Measurements from ENCODE around the gene HACD3. TPM values are rescaled to one million over a fixed set of nuclear protein-coding genes. Genes with fewer than 3 reads are reported as not detected.

HACD3 gene
- total and polyA plus RNA-seq, 2 of the 13 experiments (the other 11 are each of a cell fraction or from before 2014, with no cell fraction given), result 73.6 to 161 TPM

DNA sequence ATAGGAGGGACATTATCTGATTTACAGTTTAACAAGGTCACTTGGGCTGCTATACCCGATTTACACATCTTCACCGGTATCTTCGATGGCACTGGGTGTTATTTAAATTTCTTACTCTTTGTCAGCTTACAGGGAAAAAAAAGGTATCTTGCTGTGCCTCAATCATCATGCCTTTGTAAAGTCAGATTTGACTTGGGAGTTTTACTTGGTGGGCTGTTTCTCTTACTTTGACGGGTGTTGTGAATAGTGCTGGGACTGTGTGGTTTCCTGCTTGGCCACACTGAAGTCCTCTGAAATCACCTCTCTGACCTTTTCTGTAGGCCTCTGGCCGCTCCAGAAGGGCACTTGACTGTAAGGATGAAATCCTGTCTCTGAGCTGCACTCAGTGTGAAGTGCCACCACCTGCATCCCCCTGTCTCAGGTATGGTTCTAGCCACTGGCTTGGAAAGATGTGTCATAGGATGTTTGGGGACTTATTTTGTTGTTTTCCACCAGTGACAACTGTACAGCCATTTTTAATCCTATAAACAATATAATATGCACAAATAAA is 88.4 kb downstream of the HACD3 start:
- Histone ChIP-seq H3K36me3 (replicated peaks in 1 of 2; ENCODE audit: control insufficient read depth in 1 of 2, insufficient read depth in 2 of 2, low read length in 2 of 2) (0 out of 5 replicates have a peak, but pooled peaks cover 2 to 3% of the 10 kb centered on the region in 2 experiments), H3K27me3 (ENCODE audit: control insufficient read depth in 1 of 2, insufficient read depth in 2 of 2, low read length in 2 of 2) (no peaks in the 10 kb centered on the region), H3K79me2 (ENCODE audit: insufficient read depth, low read length) (no peaks in the 10 kb centered on the region), H3K9me3 (ENCODE audit: low read length) (no peaks in the 10 kb centered on the region), H3K4me1 (ENCODE audit: insufficient read depth, low read length) (peaks cover 4% of the 10 kb centered on the region), H3K27ac (ENCODE audit: extremely low read length, insufficient read depth, low read length) (no peak overlapping the region), H3K9ac (ENCODE audit: insufficient read depth, low read depth, low read length) (no peak overlapping the region), H3K4me2 (ENCODE audit: low read depth, low read length) (no peak overlapping the region), H4K20me1 (ENCODE audit: insufficient read depth, low read length) (no peaks in the 10 kb centered on the region), H3K4me3 (replicated peaks in 1 of 3; ENCODE audit: insufficient read depth in 1 of 3, low read depth in 2 of 3, low read length in 3 of 3) (no peak overlapping the region), H2AFZ (ENCODE audit: low read length) (no peak overlapping the region)
- no TSS peak for BruUV-seq (replicated peaks)
- DNase-seq (ENCODE audit: low spot score) (no peak), FAIRE-seq (no peak), ATAC-seq (no peak)
- 90% methylated on average over 5 of the region's 5 CpGs for WGBS (ENCODE audit: low lambda C conversion rate)
- TF ChIP-seq BORCS8-MEF2B (CRISPR knock-in tag; IDR thresholded peaks at IDR 0.05) (no peak), ZNF792 (CRISPR knock-in tag; IDR thresholded peaks at IDR 0.05) (no peak), STAT6 (CRISPR knock-in tag; IDR thresholded peaks at IDR 0.05; ENCODE audit: borderline replicate concordance) (no peak), ZNF557 (CRISPR knock-in tag; IDR thresholded peaks at IDR 0.05) (no peak), KAT8 (CRISPR knock-in tag; IDR thresholded peaks at IDR 0.05) (no peak), SIN3A (IDR thresholded peaks at IDR 0.05; ENCODE audit: borderline replicate concordance, low read depth, low read length) (no peak), ZSCAN31 (CRISPR knock-in tag; IDR thresholded peaks at IDR 0.05; ENCODE audit: low read depth) (no peak), ZMYM2 (CRISPR knock-in tag; IDR thresholded peaks at IDR 0.05) (no peak), HNF4A (CRISPR knock-in tag; IDR thresholded peaks at IDR 0.05) (no peak), AKAP8 (CRISPR knock-in tag; IDR thresholded peaks at IDR 0.05) (no peak), JUN (CRISPR knock-in tag; IDR thresholded peaks at IDR 0.05) (no peak), ZNF460 (CRISPR knock-in tag; IDR thresholded peaks at IDR 0.05; ENCODE audit: borderline replicate concordance) (no peak)
- TF ChIP-seq, protein P1, sequence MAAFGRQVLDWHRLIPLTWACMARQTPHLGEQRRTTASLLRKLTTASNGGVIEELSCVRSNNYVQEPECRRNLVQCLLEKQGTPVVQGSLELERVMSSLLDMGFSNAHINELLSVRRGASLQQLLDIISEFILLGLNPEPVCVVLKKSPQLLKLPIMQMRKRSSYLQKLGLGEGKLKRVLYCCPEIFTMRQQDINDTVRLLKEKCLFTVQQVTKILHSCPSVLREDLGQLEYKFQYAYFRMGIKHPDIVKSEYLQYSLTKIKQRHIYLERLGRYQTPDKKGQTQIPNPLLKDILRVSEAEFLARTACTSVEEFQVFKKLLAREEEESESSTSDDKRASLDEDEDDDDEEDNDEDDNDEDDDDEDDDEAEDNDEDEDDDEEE (CRISPR knock-in tag; IDR thresholded peaks at IDR 0.05), result no peak
- TF ChIP-seq, protein P2, sequence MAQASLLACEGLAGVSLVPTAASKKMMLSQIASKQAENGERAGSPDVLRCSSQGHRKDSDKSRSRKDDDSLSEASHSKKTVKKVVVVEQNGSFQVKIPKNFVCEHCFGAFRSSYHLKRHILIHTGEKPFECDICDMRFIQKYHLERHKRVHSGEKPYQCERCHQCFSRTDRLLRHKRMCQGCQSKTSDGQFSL (CRISPR knock-in tag; IDR thresholded peaks at IDR 0.05), result no peak
- intact Hi-C loops (cut with micrococcal nuclease; ENCODE audit: unreplicated experiment) (no loop called here), in situ Hi-C loops (cut with HindIII; ENCODE audit: extremely low pct_ligation_motif_present, low pct_unique_long_range_greater_than_20kb) (no loop called here)
- CTCF ChIA-PET (ENCODE audit: low intra/inter-chr PET ratio, low total read pairs), result no interaction called here
- POLR2A ChIA-PET, result no interaction called here

Data from HepG2 (cell line).